A549 (cell line): ENCODE results near the gene PODNL1.

Source experiments
- EP300 ChIP-seq, 2 experiments: fragments of >200 bp; sonication (Bioruptor Twin); formaldehyde crosslinking; IDR thresholded peaks; 2 replicates in 1 of 2; 3 replicates in 1 of 2; pipeline ENCODE4 v1.6.1; 2016 to 2017
- ESRRA ChIP-seq: fragments of 150-350 bp; IDR thresholded peaks from 2 replicates; pipeline ENCODE4 v1.6.1; 2014; ENCODE audit warnings: mild to moderate bottlenecking, low read length, borderline replicate concordance
- JUN ChIP-seq, 2 experiments: fragments of >200 bp; sonication (Bioruptor Twin); formaldehyde crosslinking; IDR thresholded peaks; 2 replicates in 1 of 2; 3 replicates in 1 of 2; pipeline ENCODE4 v1.6.1; 2016 to 2017
- KDM1A ChIP-seq: fragments of 200-600 bp; sonication (generic); IDR thresholded peaks from 2 replicates; pipeline ENCODE4 v1.6.1; 2016; ENCODE audit warnings: low read depth, mild to moderate bottlenecking
- MYC ChIP-seq: IDR thresholded peaks from 2 replicates; pipeline ENCODE4 v1.6.1; 2012; ENCODE audit warnings: mild to moderate bottlenecking, inconsistent platforms, low read length, improper control_type of control experiment, borderline replicate concordance
- POLR2A ChIP-seq: IDR thresholded peaks from 2 replicates; pipeline ENCODE4 v1.6.1; 2012; ENCODE audit warnings: mild to moderate bottlenecking, low read length
- POLR2AphosphoS2 ChIP-seq: conservative IDR thresholded peaks from 2 replicates; pipeline ENCODE4 v1.6.1; 2012; ENCODE audit warnings: low read length, improper control_type of control experiment, inconsistent platforms
- RFX5 ChIP-seq: fragments of 450-650 bp; IDR thresholded peaks from 2 replicates; pipeline ENCODE4 v1.7.1; 2014; ENCODE audit warnings: antibody characterized with exemption, mild to moderate bottlenecking, moderate library complexity
- SREBF2 ChIP-seq: fragments of 450-650 bp; IDR thresholded peaks from 2 replicates; pipeline ENCODE4 v1.6.1; 2014; ENCODE audit warnings: mild to moderate bottlenecking, moderate library complexity
- TF ChIP-seq, protein P1 (sequence below): fragments of >200 bp; sonication (Bioruptor Twin); formaldehyde crosslinking; IDR thresholded peaks from 3 replicates; pipeline ENCODE4 v1.5.1; 2016
- TF ChIP-seq, protein P2 (sequence below): IDR thresholded peaks from 2 replicates; pipeline ENCODE4 v1.6.1; 2012

DNA sequence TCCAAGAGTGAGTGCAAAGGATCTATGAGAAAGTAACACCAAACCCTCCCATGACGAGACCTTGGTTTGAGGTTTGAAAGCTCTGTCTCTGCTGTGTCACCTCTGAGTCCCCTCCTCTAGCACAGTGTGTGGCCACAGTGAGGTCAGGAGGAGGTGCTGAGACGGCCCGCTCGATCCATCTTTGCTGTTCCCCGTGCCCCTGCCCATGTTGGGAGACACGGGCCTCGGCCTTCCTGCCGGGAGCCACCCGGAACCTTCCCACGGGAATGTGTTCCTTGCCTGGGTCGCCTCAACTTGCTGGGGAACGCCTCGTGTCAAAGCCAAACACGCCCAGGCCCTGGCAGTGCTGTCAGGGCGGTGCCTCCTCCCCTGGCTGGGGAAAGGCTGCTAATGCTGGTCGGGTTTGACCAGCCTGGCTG lies 51.2 kb downstream of the PODNL1 start:
- TF ChIP-seq MYC (no peak), ESRRA (no peak), RFX5 (no peak), JUN (IDR thresholded peaks at IDR 0.05) (no peak), SREBF2 (no peak), POLR2AphosphoS2 (no peak), EP300 (IDR thresholded peaks at IDR 0.05) (no peak), POLR2A (no peak), KDM1A (no peak)
- TF ChIP-seq, protein P1, sequence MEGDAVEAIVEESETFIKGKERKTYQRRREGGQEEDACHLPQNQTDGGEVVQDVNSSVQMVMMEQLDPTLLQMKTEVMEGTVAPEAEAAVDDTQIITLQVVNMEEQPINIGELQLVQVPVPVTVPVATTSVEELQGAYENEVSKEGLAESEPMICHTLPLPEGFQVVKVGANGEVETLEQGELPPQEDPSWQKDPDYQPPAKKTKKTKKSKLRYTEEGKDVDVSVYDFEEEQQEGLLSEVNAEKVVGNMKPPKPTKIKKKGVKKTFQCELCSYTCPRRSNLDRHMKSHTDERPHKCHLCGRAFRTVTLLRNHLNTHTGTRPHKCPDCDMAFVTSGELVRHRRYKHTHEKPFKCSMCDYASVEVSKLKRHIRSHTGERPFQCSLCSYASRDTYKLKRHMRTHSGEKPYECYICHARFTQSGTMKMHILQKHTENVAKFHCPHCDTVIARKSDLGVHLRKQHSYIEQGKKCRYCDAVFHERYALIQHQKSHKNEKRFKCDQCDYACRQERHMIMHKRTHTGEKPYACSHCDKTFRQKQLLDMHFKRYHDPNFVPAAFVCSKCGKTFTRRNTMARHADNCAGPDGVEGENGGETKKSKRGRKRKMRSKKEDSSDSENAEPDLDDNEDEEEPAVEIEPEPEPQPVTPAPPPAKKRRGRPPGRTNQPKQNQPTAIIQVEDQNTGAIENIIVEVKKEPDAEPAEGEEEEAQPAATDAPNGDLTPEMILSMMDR: no peak
- TF ChIP-seq, protein P2, sequence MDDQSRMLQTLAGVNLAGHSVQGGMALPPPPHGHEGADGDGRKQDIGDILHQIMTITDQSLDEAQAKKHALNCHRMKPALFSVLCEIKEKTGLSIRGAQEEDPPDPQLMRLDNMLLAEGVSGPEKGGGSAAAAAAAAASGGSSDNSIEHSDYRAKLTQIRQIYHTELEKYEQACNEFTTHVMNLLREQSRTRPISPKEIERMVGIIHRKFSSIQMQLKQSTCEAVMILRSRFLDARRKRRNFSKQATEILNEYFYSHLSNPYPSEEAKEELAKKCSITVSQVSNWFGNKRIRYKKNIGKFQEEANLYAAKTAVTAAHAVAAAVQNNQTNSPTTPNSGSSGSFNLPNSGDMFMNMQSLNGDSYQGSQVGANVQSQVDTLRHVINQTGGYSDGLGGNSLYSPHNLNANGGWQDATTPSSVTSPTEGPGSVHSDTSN: no peak
